Erythroblast (primary cell): Measurements from ENCODE around the gene QRICH2.

Source experiments
- GATA1 ChIP-seq: IDR thresholded peaks from 2 replicates; pipeline ENCODE4 v1.6.1; 2011; ENCODE audit warnings: low read depth, mild to moderate bottlenecking, control low read depth, low read length, moderate library complexity
- POLR2A ChIP-seq: IDR thresholded peaks from 2 replicates; pipeline ENCODE4 v1.6.1; 2011; ENCODE audit warnings: mild to moderate bottlenecking, low read length

- TF ChIP-seq POLR2A: no peak
- no peak for TF ChIP-seq GATA1
Measured at GRCh38 chr17:76239538-76240274, 68.4 kb downstream of the QRICH2 start.
